PFSK-1 (cell line): ENCODE measurements around the gene DAB1.

ENCODE experiments used
- FOXP2 ChIP-seq: optimal IDR thresholded peaks from 2 replicates; pipeline ENCODE3; 2011; ENCODE audit warnings: borderline replicate concordance, control low read depth, inconsistent platforms; ENCODE audit not compliant: insufficient read depth; ENCODE audit errors: extremely low read length, extremely low read depth
- POLR2AphosphoS5 ChIP-seq: IDR thresholded peaks from 2 replicates; pipeline ENCODE4 v1.6.1; 2012; ENCODE audit warnings: low read depth, mild to moderate bottlenecking, control low read depth, low read length, moderate library complexity
- REST ChIP-seq, 2 experiments: IDR thresholded peaks; 2 replicates each; pipeline versions ENCODE4 v1.6.1 to v1.8.0; 2011 to 2012; ENCODE audit warnings: low read depth in 2 of 2, low read length in 2 of 2, control low read depth in 1 of 2, inconsistent platforms in 1 of 2, mild to moderate bottlenecking in 1 of 2, moderate library complexity in 1 of 2; ENCODE audit not compliant: insufficient read depth in 1 of 2
- SIN3A ChIP-seq: IDR thresholded peaks from 2 replicates; pipeline ENCODE4 v1.6.1; 2012; ENCODE audit warnings: mild to moderate bottlenecking, low read length, moderate library complexity, borderline replicate concordance; ENCODE audit not compliant: insufficient read depth
- TAF1 ChIP-seq: IDR thresholded peaks from 2 replicates; pipeline ENCODE4 v1.6.1; 2012; ENCODE audit warnings: low read length, control low read depth, borderline replicate concordance; ENCODE audit not compliant: insufficient read depth

Gene DAB1

GRCh38 chr1:57190898-57191297 is 233.0 kb downstream of the DAB1 start:
- TF ChIP-seq FOXP2: no peak
- TF ChIP-seq SIN3A: no peak
- no peak for TF ChIP-seq REST (IDR thresholded peaks at IDR 0.05; ENCODE audit: insufficient read depth in 1 of 2, low read depth in 2 of 2, low read length in 2 of 2)
- no peak for TF ChIP-seq POLR2AphosphoS5
- no peak for TF ChIP-seq TAF1

GRCh38 chr1:57188168-57188567 is 235.7 kb downstream of the DAB1 start:
- TF ChIP-seq POLR2AphosphoS5: no peak
- TF ChIP-seq REST (IDR thresholded peaks at IDR 0.05; ENCODE audit: insufficient read depth in 1 of 2, low read depth in 2 of 2, low read length in 2 of 2): no peak
- no peak for TF ChIP-seq TAF1
- no peak for TF ChIP-seq SIN3A
- TF ChIP-seq FOXP2: no peak

- TF ChIP-seq TAF1: no peak
Measured at GRCh38 chr1:57186455-57186854, 237.4 kb downstream of the DAB1 start.

GRCh38 chr1:57179001-57179400 is 244.9 kb downstream of the DAB1 start:
- TF ChIP-seq REST (IDR thresholded peaks at IDR 0.05; ENCODE audit: insufficient read depth in 1 of 2, low read depth in 2 of 2, low read length in 2 of 2) (no peak), TAF1 (no peak), POLR2AphosphoS5 (no peak)

- TF ChIP-seq TAF1: no peak
- TF ChIP-seq POLR2AphosphoS5: no peak
- no peak for TF ChIP-seq SIN3A
- TF ChIP-seq FOXP2: no peak
- TF ChIP-seq REST (IDR thresholded peaks at IDR 0.05; ENCODE audit: insufficient read depth in 1 of 2, low read depth in 2 of 2, low read length in 2 of 2): no peak
Measured at GRCh38 chr1:57175506-57175905, 248.4 kb downstream of the DAB1 start.

GRCh38 chr1:57172040-57172439 is 251.8 kb downstream of the DAB1 start:
- TF ChIP-seq POLR2AphosphoS5: no peak
- no peak for TF ChIP-seq SIN3A
- TF ChIP-seq REST (IDR thresholded peaks at IDR 0.05; ENCODE audit: insufficient read depth in 1 of 2, low read depth in 2 of 2, low read length in 2 of 2): no peak
- no peak for TF ChIP-seq TAF1
- no peak for TF ChIP-seq FOXP2
